ENCODE data around the gene IFFO2.

The IFFO2 gene

DNA sequence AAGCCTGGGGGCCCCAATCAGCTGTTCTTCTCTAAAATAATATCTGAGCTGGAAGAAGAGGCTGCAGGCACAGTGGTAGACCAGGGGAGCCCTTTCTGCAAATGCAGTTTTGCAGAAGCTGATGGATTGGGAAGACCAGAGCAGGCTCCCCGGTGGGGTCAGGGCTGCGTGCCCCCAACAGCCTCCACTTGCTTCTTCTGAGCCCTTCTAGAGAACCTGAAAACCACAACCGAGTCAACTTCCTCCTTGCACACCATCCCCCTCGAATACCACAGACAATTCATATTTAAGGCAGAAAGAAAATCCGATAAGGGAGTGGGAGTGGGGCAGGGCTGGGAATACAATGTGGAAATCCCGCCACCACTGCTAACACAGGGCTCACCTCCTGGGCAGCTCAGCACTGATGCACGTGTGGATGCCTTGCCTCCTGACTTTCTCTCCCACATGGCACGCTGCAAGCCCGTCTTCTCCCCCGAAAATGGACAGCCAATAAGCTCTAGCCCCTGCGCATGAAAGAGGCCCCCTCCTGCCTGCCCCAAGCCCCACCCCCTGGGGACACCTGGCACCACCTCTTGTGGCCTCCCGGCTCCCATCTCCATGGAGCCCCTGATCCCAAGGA lies 28.7 kb downstream of the IFFO2 start:
- Mint-ChIP-seq H3K36me3 (ENCODE audit: low read depth) (peaks cover 13% of the 10 kb centered on the region), H3K27ac (peak overlapping the region; percentile 99), H3K4me3 (peak overlapping the region; percentile 82), H3K27me3 (no peaks in the 10 kb centered on the region), H3K9me3 (peaks cover 3% of the 10 kb centered on the region), H3K4me1 (ENCODE audit: low read depth) (peaks cover 96% of the 10 kb centered on the region)
- DNase-seq = peak; percentile 70

DNA sequence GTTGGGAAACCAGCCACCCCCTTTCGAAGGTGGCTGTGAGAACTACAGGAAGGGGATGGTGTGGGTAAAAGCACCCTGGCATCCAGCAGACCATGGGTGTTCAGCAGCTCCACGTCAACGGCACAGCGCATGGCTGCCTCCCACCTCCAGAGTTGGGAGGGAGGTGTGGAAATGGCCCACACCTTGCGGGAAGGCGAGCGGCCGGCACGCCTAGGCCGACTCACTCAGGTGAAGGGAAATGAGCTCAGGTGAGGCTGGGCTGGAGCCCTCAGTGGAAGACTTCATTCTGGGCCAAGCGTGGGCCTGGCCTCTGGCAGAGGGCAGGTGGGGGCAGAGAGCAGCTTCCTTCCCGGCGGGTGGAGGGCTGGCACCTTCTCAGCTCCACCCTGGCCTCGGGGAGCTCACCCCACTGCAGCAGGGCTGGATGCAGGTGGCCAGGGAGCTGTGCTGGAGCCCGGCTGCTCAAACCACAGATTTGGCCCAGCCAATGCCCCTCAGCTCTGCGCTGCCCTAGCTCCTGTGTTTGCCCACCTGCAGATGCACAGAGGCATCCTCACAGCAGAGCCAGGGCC lies 29.3 kb downstream of the IFFO2 start:
- peaks cover 13% of the 10 kb centered on the region for H3K36me3 Mint-ChIP-seq (ENCODE audit: low read depth)
- H3K4me3 Mint-ChIP-seq = peak overlapping the region; percentile 82
- H3K4me1 Mint-ChIP-seq (ENCODE audit: low read depth) = peaks cover 94% of the 10 kb centered on the region
- peak; percentile 74 for DNase-seq
- peaks cover 3% of the 10 kb centered on the region for H3K9me3 Mint-ChIP-seq
- no peaks in the 10 kb centered on the region for H3K27me3 Mint-ChIP-seq
- H3K27ac Mint-ChIP-seq = peak overlapping the region; percentile 99

DNA sequence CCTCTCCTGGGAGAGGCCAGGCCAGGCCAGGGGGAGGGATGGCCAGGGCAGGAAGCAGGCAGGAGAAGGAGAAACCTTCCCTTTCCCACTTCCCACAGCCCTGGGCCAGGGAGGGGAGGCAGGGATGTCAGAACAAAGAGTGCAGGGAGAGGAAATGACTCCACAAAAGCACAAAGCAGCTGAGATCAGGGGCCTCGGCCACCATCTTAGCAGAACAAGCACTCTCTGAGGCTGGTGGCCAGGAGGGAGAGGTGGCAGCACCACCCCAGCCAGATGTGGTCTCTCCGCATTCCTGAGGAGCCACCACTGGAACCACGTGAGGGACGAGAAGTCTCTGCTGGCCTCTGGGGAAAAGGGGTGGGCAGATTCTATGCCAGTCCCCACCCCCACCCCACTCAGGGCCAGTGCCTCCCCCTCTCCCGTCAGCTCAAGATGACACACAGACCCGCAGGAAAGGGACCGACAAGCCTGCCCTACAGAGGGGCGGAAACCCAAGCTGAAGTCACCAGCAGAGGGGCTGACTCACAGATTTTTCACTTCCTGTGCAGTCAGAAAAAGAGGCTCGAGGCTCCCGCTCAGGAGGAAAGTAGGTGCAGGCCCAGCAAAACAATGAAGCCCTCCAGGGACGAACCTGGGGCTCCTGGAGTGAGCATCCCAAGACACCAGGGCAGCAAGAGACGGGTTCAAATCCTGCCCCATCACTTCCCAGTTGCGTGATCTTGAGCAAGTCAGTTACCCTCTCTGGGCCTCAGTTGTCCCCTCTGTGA lies 30.0 kb downstream of the IFFO2 start:
- peak; percentile 84 for DNase-seq
- Mint-ChIP-seq H3K36me3 (ENCODE audit: low read depth) (peaks cover 13% of the 10 kb centered on the region), H3K9me3 (peaks cover 3% of the 10 kb centered on the region), H3K27ac (peak overlapping the region; percentile 99), H3K4me3 (peak overlapping the region; percentile 82), H3K27me3 (no peaks in the 10 kb centered on the region), H3K4me1 (ENCODE audit: low read depth) (peaks cover 88% of the 10 kb centered on the region)

DNA sequence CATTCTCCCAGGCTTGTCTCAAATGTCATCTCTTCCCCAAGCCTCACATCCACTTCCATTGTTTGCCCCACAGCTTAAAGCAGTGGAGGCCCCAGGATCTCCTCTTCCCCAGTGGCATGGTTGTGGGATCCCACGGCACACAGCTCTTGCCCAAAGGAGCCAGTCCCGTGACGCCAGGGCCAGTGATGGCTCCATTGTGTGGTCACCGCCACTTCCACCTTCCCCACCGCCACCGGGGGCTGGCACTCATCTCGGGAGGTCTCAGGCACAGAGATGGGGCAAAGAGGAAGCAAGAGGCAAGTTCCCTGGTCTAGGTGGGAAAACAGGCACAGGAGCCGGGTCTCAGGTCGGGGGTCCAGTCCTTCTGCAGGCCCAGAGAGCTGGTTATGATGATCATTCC lies 31.2 kb downstream of the IFFO2 start:
- no peaks in the 10 kb centered on the region for H3K27me3 Mint-ChIP-seq
- no peak for DNase-seq
- peaks cover 77% of the 10 kb centered on the region for H3K4me1 Mint-ChIP-seq (ENCODE audit: low read depth)
- peaks cover 3% of the 10 kb centered on the region for H3K9me3 Mint-ChIP-seq
- H3K36me3 Mint-ChIP-seq (ENCODE audit: low read depth) = peaks cover 20% of the 10 kb centered on the region
- peak overlapping the region; percentile 60 for H3K27ac Mint-ChIP-seq
- H3K4me3 Mint-ChIP-seq = no peak overlapping the region

DNA sequence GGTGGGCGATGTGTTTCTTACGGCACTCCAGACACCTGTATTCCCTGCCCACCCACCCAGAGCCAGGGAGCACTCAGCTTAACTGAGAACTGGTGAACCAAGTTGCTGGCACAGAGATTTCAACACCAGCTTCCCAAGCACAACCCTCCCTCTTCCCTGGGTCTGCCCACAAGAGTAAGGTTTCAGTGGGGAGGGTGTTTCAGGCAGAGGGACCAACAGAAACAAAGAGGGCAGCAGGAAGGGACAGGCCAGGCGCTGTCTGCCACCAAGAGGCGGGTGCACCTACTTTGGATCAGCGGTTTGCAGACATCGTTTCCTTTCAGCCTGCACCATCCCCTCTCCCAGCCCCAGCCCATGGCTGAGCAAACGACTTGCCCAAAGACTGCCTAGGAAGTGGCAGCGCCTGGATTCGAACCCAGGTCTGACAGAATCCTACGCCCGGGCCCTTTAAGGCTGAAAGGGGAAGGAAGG lies 32.2 kb downstream of the IFFO2 start:
- H3K4me3 Mint-ChIP-seq = no peak overlapping the region
- no peaks in the 10 kb centered on the region for H3K27me3 Mint-ChIP-seq
- H3K4me1 Mint-ChIP-seq (ENCODE audit: low read depth) = peaks cover 67% of the 10 kb centered on the region
- peak overlapping the region; percentile 69 for H3K27ac Mint-ChIP-seq
- no peak for DNase-seq
- peaks cover 3% of the 10 kb centered on the region for H3K9me3 Mint-ChIP-seq
- H3K36me3 Mint-ChIP-seq (ENCODE audit: low read depth) = peaks cover 29% of the 10 kb centered on the region

DNA sequence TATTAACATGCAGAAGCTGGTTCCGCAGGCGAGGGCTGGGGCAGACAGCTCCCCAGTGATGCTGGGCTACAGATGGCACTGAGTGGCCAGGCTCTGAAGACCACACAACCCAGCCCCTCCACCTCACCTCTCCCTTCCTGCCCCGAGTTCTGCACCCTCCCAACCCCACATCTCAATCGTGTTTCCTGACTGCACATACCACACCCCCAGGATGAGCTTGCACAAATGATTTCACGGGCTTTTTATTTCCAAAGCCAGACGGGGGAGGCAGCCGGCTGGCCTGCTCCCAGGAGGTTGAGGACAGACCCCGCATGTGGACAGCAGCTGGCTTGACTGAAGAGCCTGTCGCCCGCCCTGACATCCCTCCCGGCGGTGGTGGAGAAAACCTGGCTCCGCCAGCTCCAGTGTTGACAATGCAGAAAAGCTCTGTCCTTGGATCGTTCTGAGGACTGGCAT lies 32.7 kb downstream of the IFFO2 start:
- Mint-ChIP-seq H3K27ac (peak overlapping the region; percentile 69), H3K4me3 (no peak overlapping the region), H3K27me3 (no peaks in the 10 kb centered on the region), H3K9me3 (peaks cover 3% of the 10 kb centered on the region), H3K36me3 (ENCODE audit: low read depth) (peaks cover 34% of the 10 kb centered on the region), H3K4me1 (ENCODE audit: low read depth) (peaks cover 62% of the 10 kb centered on the region)
- no peak for DNase-seq

DNA sequence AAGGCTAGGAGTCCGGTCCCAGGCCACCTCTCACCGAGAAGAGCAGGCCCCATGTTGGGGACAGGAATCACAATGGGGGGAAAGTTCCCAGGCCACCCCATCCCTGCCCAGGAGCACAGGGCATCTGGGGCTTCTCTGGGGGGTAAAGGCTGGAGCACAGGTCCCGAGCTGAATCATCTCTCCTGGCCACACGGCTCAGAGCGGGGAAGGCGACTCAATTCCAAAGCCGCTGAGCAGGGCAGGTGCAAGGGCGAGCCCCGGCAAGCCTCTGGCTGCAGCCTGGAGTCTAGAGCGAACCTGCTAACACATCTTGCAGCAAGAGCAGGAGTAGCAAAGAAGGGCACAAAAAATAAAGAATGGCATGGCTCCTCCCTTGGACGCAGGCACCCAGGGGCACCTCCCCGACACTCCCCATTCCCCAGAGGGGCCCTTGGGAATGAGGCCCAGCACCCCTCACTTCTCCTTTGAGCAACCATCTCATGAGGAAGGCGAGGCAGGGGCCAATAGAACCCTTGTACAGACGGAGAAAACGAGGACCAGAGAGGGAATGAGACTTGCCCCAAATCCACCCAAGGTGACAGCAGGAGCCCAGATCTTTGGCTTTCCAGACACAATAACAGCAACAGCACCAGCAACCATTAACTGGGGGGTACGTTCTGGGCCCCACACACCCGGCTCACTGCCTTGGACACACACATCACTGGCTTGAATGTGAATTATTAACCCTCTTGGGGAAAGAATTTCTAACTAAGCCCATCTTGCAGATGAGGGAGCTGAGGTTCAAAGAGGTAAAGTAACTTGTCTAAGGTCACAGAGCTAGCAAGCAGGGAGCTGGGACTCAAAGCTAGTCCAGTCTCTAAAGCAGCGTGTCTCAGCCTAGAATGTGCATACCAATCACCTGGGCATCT lies 33.4 kb downstream of the IFFO2 start:
- Mint-ChIP-seq H3K4me1 (ENCODE audit: low read depth) (peaks cover 56% of the 10 kb centered on the region), H3K27me3 (no peaks in the 10 kb centered on the region), H3K27ac (peak overlapping the region; percentile 69), H3K4me3 (no peak overlapping the region), H3K9me3 (peaks cover 3% of the 10 kb centered on the region), H3K36me3 (ENCODE audit: low read depth) (peaks cover 39% of the 10 kb centered on the region)
- DNase-seq = no peak

DNA sequence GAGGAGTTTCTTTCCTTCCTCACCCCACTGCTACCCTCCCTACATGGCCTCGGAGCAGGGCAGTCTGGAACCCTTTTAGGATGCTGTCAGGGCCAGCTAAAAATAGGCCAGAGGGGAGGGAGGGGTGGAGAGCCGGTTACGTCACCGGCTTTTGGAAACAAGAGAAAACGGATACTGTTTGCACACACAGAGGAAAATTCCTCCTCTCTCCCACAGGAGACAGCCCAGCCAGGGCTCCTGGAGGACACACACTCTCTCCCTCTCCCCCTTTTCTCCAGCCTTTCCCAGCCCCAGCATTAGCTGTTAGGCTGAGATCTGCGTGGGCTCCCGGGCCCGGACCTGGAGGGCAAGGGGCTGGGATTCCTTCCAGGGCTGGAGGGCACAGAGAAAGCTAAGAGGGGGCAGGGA lies 34.2 kb downstream of the IFFO2 start:
- peak overlapping the region; percentile 69 for H3K27ac Mint-ChIP-seq
- peaks cover 47% of the 10 kb centered on the region for H3K36me3 Mint-ChIP-seq (ENCODE audit: low read depth)
- no peak overlapping the region for H3K4me3 Mint-ChIP-seq
- H3K27me3 Mint-ChIP-seq = no peaks in the 10 kb centered on the region
- DNase-seq = no peak
- peaks cover 3% of the 10 kb centered on the region for H3K9me3 Mint-ChIP-seq
- peaks cover 48% of the 10 kb centered on the region for H3K4me1 Mint-ChIP-seq (ENCODE audit: low read depth)

DNA sequence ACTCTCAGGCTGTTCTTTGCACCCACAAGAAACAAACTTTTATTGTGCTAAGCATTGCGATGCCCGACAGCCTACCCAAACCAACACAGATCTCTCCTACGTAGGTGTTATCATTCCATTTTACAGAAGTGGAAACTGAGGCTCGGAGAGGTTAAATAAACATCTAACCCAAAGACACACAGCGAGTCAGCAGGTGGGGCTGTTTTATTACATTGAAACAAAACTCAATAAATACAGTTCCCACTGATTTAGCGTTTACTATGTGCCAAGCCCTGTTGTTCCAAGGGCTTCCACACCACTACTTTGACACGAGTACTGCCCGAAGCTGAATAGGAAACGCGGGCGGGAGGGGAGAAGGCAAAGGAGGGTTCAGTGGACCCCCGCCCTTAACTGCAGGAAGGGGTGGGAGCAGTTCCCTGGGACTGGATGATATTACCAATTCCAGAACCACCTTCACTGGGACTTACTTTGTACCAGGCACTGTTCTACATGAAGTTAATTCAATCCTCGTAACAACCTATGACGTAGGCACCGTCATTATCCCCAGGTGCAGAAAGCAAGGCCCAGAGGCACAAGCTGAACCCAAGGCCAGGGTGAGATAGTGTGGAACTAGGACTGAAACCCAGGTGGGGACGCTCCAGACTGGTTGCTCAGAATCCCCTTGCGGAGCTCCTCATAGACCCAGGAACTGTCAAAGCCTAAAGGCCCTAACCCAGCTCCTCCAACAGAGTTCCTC lies 34.8 kb downstream of the IFFO2 start:
- peak overlapping the region; percentile 69 for H3K27ac Mint-ChIP-seq
- no peak overlapping the region for H3K4me3 Mint-ChIP-seq
- DNase-seq = no peak
- peaks cover 41% of the 10 kb centered on the region for H3K4me1 Mint-ChIP-seq (ENCODE audit: low read depth)
- H3K9me3 Mint-ChIP-seq = peaks cover 3% of the 10 kb centered on the region
- peaks cover 51% of the 10 kb centered on the region for H3K36me3 Mint-ChIP-seq (ENCODE audit: low read depth)
- H3K27me3 Mint-ChIP-seq = no peaks in the 10 kb centered on the region

DNA sequence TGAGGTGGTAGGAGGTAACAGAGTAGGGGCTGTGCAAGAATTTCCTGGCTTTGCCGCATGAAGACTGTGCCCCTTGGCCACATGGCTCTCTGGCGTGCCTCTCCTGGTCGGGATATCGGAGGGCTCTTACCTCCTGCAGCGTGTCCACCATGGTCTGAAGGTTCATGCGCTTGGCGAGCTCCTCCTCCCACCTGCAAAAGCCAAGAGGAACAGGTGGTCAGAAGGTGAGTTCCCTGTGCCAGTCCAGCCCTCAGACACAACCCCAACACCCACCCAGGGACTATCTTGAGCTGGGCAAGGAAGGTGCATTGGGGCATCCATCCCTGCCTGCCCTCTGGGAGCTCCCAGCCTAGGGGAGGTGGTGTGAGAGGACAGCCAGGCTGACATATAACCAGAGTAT lies 35.5 kb downstream of the IFFO2 start:
- peaks cover 35% of the 10 kb centered on the region for H3K4me1 Mint-ChIP-seq (ENCODE audit: low read depth)
- DNase-seq = no peak
- H3K36me3 Mint-ChIP-seq (ENCODE audit: low read depth) = peaks cover 55% of the 10 kb centered on the region
- H3K27ac Mint-ChIP-seq = peak overlapping the region; percentile 5
- H3K9me3 Mint-ChIP-seq = peaks cover 3% of the 10 kb centered on the region
- H3K27me3 Mint-ChIP-seq = no peaks in the 10 kb centered on the region
- no peak overlapping the region for H3K4me3 Mint-ChIP-seq

DNA sequence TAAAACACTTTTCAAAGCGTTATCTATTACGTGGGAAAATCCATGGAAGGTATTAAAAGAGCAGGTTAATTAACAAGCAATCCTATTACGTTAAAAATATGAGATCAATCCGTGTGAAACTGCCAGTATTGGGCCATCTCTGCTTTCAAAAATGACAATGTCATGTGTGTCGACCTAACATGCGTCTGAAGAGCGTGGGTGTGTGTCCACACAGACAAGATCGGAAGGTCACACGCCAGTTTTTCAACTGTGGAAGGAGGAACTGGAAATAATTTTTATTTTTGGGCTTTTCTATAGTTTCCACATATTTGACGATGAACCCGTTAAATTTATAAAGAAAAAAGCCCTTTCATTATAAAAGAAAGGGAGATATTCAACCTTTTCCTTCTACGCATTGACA lies 36.5 kb downstream of the IFFO2 start:
- Mint-ChIP-seq H3K27me3 (no peaks in the 10 kb centered on the region), H3K4me1 (ENCODE audit: low read depth) (peaks cover 32% of the 10 kb centered on the region), H3K27ac (no peak overlapping the region), H3K4me3 (no peak overlapping the region), H3K36me3 (ENCODE audit: low read depth) (peaks cover 57% of the 10 kb centered on the region), H3K9me3 (no peaks in the 10 kb centered on the region)
- DNase-seq = no peak

DNA sequence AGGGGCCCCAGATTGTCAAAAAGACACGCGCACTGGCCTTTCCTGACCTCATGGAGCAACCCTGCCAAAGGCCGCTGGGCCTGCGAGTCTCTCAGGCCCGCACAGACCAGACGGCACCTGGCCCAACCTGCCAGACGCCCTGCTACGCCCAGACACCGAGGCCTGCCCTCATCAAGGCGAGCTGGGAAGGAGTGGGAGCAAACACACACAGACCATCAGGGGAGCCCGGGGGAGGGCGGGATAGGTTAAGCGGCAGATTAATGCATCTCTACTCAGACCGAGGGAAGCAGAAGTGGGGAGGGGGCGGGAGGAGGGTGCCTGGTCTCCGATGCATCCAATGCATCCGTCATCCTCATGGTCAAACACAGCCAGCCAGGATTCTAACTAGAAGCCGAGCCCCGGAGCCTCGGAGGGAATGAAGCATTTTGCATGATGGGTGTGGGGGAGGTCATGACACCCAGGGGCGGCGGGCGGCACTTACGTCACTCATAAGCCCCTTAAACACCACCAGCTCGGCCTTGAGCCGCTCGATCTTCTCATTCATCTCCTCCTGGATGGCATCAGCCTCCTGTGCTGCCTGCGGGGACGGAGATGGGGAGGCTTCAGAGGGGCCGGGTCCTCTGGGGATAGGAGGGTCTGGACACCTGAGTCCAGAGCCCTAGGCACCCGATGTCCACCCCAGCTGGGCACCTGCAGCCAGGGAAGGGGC lies 37.1 kb downstream of the IFFO2 start:
- Mint-ChIP-seq H3K27me3 (no peaks in the 10 kb centered on the region), H3K9me3 (no peaks in the 10 kb centered on the region), H3K4me1 (ENCODE audit: low read depth) (peaks cover 26% of the 10 kb centered on the region), H3K36me3 (ENCODE audit: low read depth) (peaks cover 62% of the 10 kb centered on the region), H3K4me3 (no peak overlapping the region), H3K27ac (peak overlapping the region; percentile 55)
- no peak for DNase-seq

DNA sequence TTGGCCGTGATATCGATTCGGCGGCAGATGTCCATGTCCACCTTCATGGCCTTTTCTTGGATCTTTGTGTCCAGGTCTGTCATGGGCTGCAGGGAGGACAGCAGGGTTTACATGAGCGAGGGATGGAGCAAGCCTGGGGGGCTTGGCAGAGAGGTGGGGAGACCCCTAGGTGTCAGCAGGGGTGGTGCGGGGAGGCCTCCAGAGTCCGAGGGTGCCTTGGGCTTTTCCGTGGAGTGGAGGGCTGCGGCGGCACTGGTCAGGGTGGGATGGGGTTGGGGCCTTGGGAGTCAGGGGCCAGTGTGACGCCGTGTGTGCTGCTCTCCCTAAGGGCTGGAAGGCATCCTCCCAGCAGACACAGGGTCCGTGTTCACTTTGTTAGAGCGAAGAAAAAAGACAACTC lies 38.1 kb downstream of the IFFO2 start:
- Mint-ChIP-seq H3K4me1 (ENCODE audit: low read depth) (peaks cover 22% of the 10 kb centered on the region), H3K9me3 (no peaks in the 10 kb centered on the region), H3K4me3 (no peak overlapping the region), H3K27me3 (no peaks in the 10 kb centered on the region), H3K36me3 (ENCODE audit: low read depth) (peaks cover 71% of the 10 kb centered on the region), H3K27ac (peak overlapping the region; percentile 55)
- no peak for DNase-seq
